ENCODE measurements around the gene PRKG1.

The PRKG1 gene

DNA sequence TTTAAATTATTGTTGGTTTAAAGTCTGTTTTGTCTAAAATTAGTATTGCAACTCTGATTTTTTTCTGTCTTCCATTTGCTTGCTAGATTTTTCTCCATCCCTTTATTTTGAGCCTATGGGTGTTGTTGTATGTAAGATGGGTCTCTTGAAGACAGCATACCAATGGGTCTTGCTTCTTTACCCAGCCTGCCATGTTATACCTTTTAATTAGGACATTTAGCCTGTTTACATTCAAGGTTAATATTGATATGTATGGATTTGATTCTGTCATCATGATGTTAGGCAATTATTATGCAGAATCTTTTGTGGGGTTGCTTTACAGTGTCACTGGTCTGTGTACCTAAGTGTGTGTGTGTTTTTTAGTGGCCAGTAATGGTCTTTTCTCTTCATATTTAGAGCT, 906.5 kb downstream of the PRKG1 start:
- no peaks in the 10 kb centered on the region for H3K27me3 ChIP-seq (ENCODE audit: low read length)
- no peaks in the 10 kb centered on the region for H3K79me2 ChIP-seq (ENCODE audit: insufficient read depth, low read length)
- no peaks in the 10 kb centered on the region for H3K9me3 ChIP-seq (ENCODE audit: insufficient read depth, low read length)
- H3K36me3 ChIP-seq (ENCODE audit: low read length) = no peaks in the 10 kb centered on the region
- H3K4me2 ChIP-seq (ENCODE audit: low read depth, low read length, poor library complexity, severe bottlenecking) = no peak overlapping the region
- H4K20me1 ChIP-seq (ENCODE audit: low read depth, low read length) = no peaks in the 10 kb centered on the region
- H3K27ac ChIP-seq (ENCODE audit: low read depth, low read length) = no peak overlapping the region
- H2AFZ ChIP-seq (ENCODE audit: low read depth, low read length, severe bottlenecking) = no peak overlapping the region
- no peaks in the 10 kb centered on the region for H3K9me2 ChIP-seq (replicated peaks; ENCODE audit: insufficient read depth, low read length)
- no peaks in the 10 kb centered on the region for H3F3A ChIP-seq (ENCODE audit: insufficient read depth)
- H3K9ac ChIP-seq (ENCODE audit: low read length) = no peak overlapping the region
- TF ChIP-seq EZH2phosphoT487 (conservative IDR thresholded peaks at IDR 0.05; ENCODE audit: low read length) (no peak), CTCF (IDR thresholded peaks at IDR 0.05; ENCODE audit: insufficient read depth, low read length, poor library complexity, severe bottlenecking) (no peak)
- H3K4me3 ChIP-seq (ENCODE audit: insufficient read depth, low read length, poor library complexity, severe bottlenecking) = no peak overlapping the region

DNA sequence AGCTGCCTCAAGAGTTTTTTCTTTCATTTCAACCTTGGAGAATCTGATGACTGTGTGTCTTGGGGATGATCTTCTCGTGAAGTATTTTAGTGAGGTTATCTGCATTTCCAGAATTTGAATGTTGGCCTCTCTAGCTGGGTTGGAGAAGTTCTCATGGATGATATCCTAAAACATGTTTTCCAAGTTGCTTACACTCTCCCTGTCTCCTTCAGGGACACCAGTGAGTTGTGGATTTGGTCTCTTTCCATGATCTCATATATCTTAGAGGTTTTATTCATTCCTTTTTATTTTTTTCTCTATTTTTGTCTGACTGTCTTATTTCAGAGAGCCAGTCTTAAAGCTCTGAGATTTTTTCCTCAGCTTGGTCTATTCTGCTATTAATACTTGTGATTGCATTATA, 907.4 kb downstream of the PRKG1 start:
- Histone ChIP-seq H4K20me1 (ENCODE audit: low read depth, low read length) (no peaks in the 10 kb centered on the region), H3K9me3 (ENCODE audit: insufficient read depth, low read length) (no peaks in the 10 kb centered on the region), H3K9ac (ENCODE audit: low read length) (no peak overlapping the region), H3K4me3 (ENCODE audit: insufficient read depth, low read length, poor library complexity, severe bottlenecking) (no peak overlapping the region), H3K9me2 (replicated peaks; ENCODE audit: insufficient read depth, low read length) (no peaks in the 10 kb centered on the region), H3K79me2 (ENCODE audit: insufficient read depth, low read length) (no peaks in the 10 kb centered on the region), H2AFZ (ENCODE audit: low read depth, low read length, severe bottlenecking) (no peak overlapping the region), H3F3A (ENCODE audit: insufficient read depth) (no peaks in the 10 kb centered on the region), H3K27ac (ENCODE audit: low read depth, low read length) (no peak overlapping the region), H3K36me3 (ENCODE audit: low read length) (no peaks in the 10 kb centered on the region), H3K4me2 (ENCODE audit: low read depth, low read length, poor library complexity, severe bottlenecking) (no peak overlapping the region), H3K27me3 (ENCODE audit: low read length) (no peaks in the 10 kb centered on the region)
- no peak for TF ChIP-seq EZH2phosphoT487 (conservative IDR thresholded peaks at IDR 0.05; ENCODE audit: low read length)

DNA sequence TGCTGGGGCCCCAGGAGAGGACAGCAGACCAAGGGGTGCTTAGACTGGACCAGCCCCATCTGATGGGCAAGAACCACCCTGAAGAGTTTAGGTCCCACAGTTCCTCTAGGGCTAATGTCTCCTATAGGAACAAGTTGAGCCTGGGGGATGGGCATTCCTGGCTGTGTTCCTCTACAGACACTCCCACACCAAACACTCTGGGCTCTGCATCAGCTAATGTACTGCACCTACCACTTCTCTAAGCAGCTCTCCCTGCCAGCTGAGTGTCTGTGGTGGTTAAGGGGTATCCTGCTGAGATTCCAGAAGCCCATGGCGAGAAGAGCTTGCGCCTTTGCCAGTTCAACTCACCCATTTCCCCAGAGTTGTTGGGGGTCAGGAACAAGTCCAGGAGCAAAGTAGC, 909.2 kb downstream of the PRKG1 start:
- Histone ChIP-seq H3F3A (ENCODE audit: insufficient read depth) (no peaks in the 10 kb centered on the region), H3K9me3 (ENCODE audit: insufficient read depth, low read length) (no peaks in the 10 kb centered on the region), H3K27ac (ENCODE audit: low read depth, low read length) (no peak overlapping the region), H4K20me1 (ENCODE audit: low read depth, low read length) (no peaks in the 10 kb centered on the region), H3K79me2 (ENCODE audit: insufficient read depth, low read length) (no peaks in the 10 kb centered on the region), H3K4me2 (ENCODE audit: low read depth, low read length, poor library complexity, severe bottlenecking) (no peak overlapping the region), H3K36me3 (ENCODE audit: low read length) (no peaks in the 10 kb centered on the region), H3K9me2 (replicated peaks; ENCODE audit: insufficient read depth, low read length) (no peaks in the 10 kb centered on the region), H3K4me3 (ENCODE audit: insufficient read depth, low read length, poor library complexity, severe bottlenecking) (no peak overlapping the region), H3K27me3 (ENCODE audit: low read length) (no peaks in the 10 kb centered on the region), H3K9ac (ENCODE audit: low read length) (no peak overlapping the region), H2AFZ (ENCODE audit: low read depth, low read length, severe bottlenecking) (no peak overlapping the region)
- no peak for TF ChIP-seq CTCF (IDR thresholded peaks at IDR 0.05; ENCODE audit: insufficient read depth, low read length, poor library complexity, severe bottlenecking)
- no peak for TF ChIP-seq EZH2phosphoT487 (conservative IDR thresholded peaks at IDR 0.05; ENCODE audit: low read length)

DNA sequence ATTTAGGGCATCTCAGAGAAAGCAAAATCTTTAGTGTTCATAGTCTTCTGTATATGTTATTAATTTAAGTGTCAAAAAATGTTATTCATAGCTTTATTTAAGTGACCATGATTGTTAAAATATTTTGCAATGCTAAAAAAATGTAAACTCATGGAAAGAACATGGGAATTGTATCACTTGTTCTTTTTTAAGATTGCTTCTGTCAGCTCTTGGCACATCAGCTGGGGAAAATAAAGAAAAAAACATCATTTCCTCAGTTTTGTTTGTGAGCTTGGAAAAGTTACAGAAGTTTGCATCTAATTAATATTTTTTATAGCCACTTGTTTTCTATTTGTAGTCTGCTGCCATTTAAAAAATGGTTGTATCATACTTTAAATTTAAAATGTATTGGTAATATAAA, 911.0 kb downstream of the PRKG1 start:
- Histone ChIP-seq H3K9me2 (replicated peaks; ENCODE audit: insufficient read depth, low read length) (no peaks in the 10 kb centered on the region), H3K27ac (ENCODE audit: low read depth, low read length) (no peak overlapping the region), H3K79me2 (ENCODE audit: insufficient read depth, low read length) (no peaks in the 10 kb centered on the region), H3K9me3 (ENCODE audit: insufficient read depth, low read length) (no peaks in the 10 kb centered on the region), H4K20me1 (ENCODE audit: low read depth, low read length) (0 out of 2 replicates have a peak, but pooled peaks cover 3% of the 10 kb centered on the region), H3K36me3 (ENCODE audit: low read length) (no peaks in the 10 kb centered on the region), H3K4me3 (ENCODE audit: insufficient read depth, low read length, poor library complexity, severe bottlenecking) (no peak overlapping the region), H2AFZ (ENCODE audit: low read depth, low read length, severe bottlenecking) (no peak overlapping the region), H3K27me3 (ENCODE audit: low read length) (no peaks in the 10 kb centered on the region), H3K4me2 (ENCODE audit: low read depth, low read length, poor library complexity, severe bottlenecking) (no peak overlapping the region), H3K9ac (ENCODE audit: low read length) (no peak overlapping the region), H3F3A (ENCODE audit: insufficient read depth) (no peaks in the 10 kb centered on the region)
- TF ChIP-seq CTCF (IDR thresholded peaks at IDR 0.05; ENCODE audit: insufficient read depth, low read length, poor library complexity, severe bottlenecking) (no peak), EZH2phosphoT487 (conservative IDR thresholded peaks at IDR 0.05; ENCODE audit: low read length) (no peak)
